Measurements from ENCODE around the gene L3MBTL1. TPM values are rescaled to one million over a fixed set of nuclear protein-coding genes. Genes with fewer than 3 reads are reported as not detected.

Gene L3MBTL1
- total RNA-seq, 1 donor from 2014 or later, result 4.0 TPM

- no peak for DNase-seq
- intact Hi-C loops (cut with micrococcal nuclease), result no loop called here
- no peak for TF ChIP-seq CTCF (IDR thresholded peaks at IDR 0.05; ENCODE audit: borderline replicate concordance)
- Histone ChIP-seq H3K27me3 (ENCODE audit: low read depth) (no peaks in the 10 kb centered on the region), H3K4me1 (no peaks in the 10 kb centered on the region), H3K4me3 (no peak overlapping the region), H3K36me3 (peaks cover 3% of the 10 kb centered on the region), H3K27ac (replicated peaks) (no peak overlapping the region), H3K9me3 (replicated peaks) (no peaks in the 10 kb centered on the region)
These were observed 33.7 kb downstream of the L3MBTL1 start for GRCh38 chr20:43541214-43541613.

DNA sequence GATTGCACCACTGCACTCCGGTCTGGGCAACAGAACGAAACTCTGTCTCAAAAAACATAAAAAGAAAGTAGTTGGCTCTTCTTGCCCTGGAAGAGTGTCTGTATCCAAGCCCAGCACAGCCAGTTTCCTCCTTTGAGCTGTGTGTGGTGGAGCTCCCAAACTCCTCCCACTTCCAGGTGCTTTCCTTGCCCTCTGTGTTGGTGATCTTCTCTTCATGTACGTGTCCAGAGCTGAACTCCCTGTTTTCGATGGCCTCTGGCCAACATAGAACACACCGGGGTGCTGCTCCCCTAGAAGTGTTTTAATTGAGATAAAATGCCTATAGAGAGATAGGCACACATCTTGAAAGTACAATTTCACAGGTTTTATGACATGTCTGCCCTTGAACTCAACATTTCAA, 34.7 kb downstream of the L3MBTL1 start:
- H3K4me3 ChIP-seq, result no peak overlapping the region
- peaks cover 1% of the 10 kb centered on the region for H3K9me3 ChIP-seq (replicated peaks)
- intact Hi-C loops (cut with micrococcal nuclease), result no loop called here
- no peak for DNase-seq
- H3K27me3 ChIP-seq (ENCODE audit: low read depth), result no peaks in the 10 kb centered on the region
- TF ChIP-seq CTCF (IDR thresholded peaks at IDR 0.05; ENCODE audit: borderline replicate concordance), result no peak
- no peaks in the 10 kb centered on the region for H3K36me3 ChIP-seq
- H3K27ac ChIP-seq (replicated peaks), result no peak overlapping the region
- H3K4me1 ChIP-seq, result no peaks in the 10 kb centered on the region

GRCh38 chr20:43542674-43543073, 35.2 kb downstream of the L3MBTL1 start:
- intact Hi-C loops (cut with micrococcal nuclease), result no loop called here
- Histone ChIP-seq H3K9me3 (replicated peaks) (peaks cover 6% of the 10 kb centered on the region), H3K4me3 (no peak overlapping the region), H3K27me3 (ENCODE audit: low read depth) (no peaks in the 10 kb centered on the region), H3K36me3 (no peaks in the 10 kb centered on the region), H3K4me1 (no peaks in the 10 kb centered on the region), H3K27ac (replicated peaks) (no peak overlapping the region)
- no peak for DNase-seq
- no peak for TF ChIP-seq CTCF (IDR thresholded peaks at IDR 0.05; ENCODE audit: borderline replicate concordance)

DNA sequence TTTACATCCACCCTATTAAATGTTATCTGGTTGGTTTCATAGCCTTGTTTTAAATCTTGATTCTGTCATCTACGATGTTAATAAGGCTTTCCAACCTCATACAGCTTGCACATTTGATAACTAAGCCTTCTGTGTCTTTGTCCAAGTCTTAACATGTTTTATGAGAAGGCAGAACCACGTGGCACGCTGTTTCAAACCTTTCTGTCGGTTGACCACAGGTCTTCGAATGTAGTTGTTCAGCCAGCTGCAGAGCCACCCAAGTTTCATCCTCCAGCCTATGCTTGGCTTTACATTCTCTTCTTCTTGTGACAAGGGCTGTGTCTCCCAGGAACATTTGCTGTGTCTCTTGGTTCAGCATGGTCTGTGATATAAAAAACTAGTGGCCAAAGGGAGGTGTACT, 35.6 kb downstream of the L3MBTL1 start:
- Histone ChIP-seq H3K9me3 (replicated peaks) (peaks cover 7% of the 10 kb centered on the region), H3K27me3 (ENCODE audit: low read depth) (no peaks in the 10 kb centered on the region), H3K27ac (replicated peaks) (no peak overlapping the region), H3K36me3 (peaks cover 2% of the 10 kb centered on the region), H3K4me1 (no peaks in the 10 kb centered on the region), H3K4me3 (no peak overlapping the region)
- no peak for TF ChIP-seq CTCF (IDR thresholded peaks at IDR 0.05; ENCODE audit: borderline replicate concordance)
- intact Hi-C loops (cut with micrococcal nuclease), result no loop called here
- no peak for DNase-seq

DNA sequence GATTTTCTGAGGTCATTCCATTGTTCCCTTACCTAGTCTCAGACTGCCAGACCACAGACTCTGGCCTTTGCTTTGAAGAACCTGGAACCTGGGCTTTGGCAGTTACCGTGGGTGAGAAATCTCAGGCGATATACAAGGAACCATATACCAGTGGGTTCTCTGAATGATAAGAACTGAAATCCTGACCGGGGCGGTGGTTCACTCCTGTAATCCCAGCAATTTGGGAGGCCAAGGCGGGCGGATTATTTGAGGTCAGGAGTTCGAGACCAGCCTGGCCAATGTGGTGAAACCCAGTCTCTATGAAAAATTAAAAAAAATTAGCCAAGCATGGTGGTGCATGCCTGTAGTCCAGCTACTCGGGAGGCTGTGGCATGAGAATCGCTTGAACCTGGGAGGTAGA, 37.0 kb downstream of the L3MBTL1 start:
- Histone ChIP-seq H3K27ac (replicated peaks) (no peak overlapping the region), H3K4me3 (no peak overlapping the region), H3K27me3 (ENCODE audit: low read depth) (no peaks in the 10 kb centered on the region), H3K4me1 (no peaks in the 10 kb centered on the region), H3K9me3 (replicated peaks) (peaks cover 7% of the 10 kb centered on the region), H3K36me3 (peaks cover 3% of the 10 kb centered on the region)
- intact Hi-C loops (cut with micrococcal nuclease), result no loop called here
- DNase-seq, result no peak
- TF ChIP-seq CTCF (IDR thresholded peaks at IDR 0.05; ENCODE audit: borderline replicate concordance), result no peak
